Activated T-cell treated with anti-CD3 and anti-CD28 coated beads, Interleukin-2, amount 50 U/mL, for 24 hours (primary cell): ENCODE measurements around the gene DDX60.

ENCODE experiments used
- DNase-seq: peaks from one replicate; pipeline ENCODE4 v3.0.0-alpha.2; 2020
- H3K27ac Mint-ChIP-seq: 2 replicates; pipeline ENCODE4 v1.8.0; 2020; ENCODE audit warnings: mild to moderate bottlenecking, mixed read lengths
- H3K27me3 Mint-ChIP-seq: 2 replicates; pipeline ENCODE4 v1.8.0; 2020; ENCODE audit warnings: mixed read lengths
- H3K36me3 Mint-ChIP-seq: 2 replicates; pipeline ENCODE4 v1.8.0; 2020; ENCODE audit warnings: low read depth, mixed read lengths
- H3K4me1 Mint-ChIP-seq: 2 replicates; pipeline ENCODE4 v1.8.0; 2020; ENCODE audit warnings: low read depth, mixed read lengths
- H3K4me3 Mint-ChIP-seq: 2 replicates; pipeline ENCODE4 v1.8.0; 2020; ENCODE audit warnings: mild to moderate bottlenecking, moderate library complexity, mixed read lengths
- H3K9me3 Mint-ChIP-seq: 2 replicates; pipeline ENCODE4 v1.8.0; 2020; ENCODE audit warnings: mixed read lengths

Gene DDX60

GRCh38 chr4:168208957-168209614, 109.5 kb downstream of the DDX60 start:
- Mint-ChIP-seq H3K36me3 (peaks cover 7% of the 10 kb centered on the region), H3K27ac (no peak overlapping the region), H3K9me3 (peaks cover 27% of the 10 kb centered on the region), H3K4me3 (no peak overlapping the region), H3K4me1 (no peaks in the 10 kb centered on the region), H3K27me3 (no peaks in the 10 kb centered on the region)
- DNase-seq, result no peak

- Mint-ChIP-seq H3K4me3 (no peak overlapping the region), H3K9me3 (peaks cover 33% of the 10 kb centered on the region), H3K27ac (no peak overlapping the region), H3K27me3 (no peaks in the 10 kb centered on the region), H3K36me3 (peaks cover 3% of the 10 kb centered on the region), H3K4me1 (no peaks in the 10 kb centered on the region)
- no peak for DNase-seq
Measured at GRCh38 chr4:168203233-168203911, 115.2 kb downstream of the DDX60 start.

DNA sequence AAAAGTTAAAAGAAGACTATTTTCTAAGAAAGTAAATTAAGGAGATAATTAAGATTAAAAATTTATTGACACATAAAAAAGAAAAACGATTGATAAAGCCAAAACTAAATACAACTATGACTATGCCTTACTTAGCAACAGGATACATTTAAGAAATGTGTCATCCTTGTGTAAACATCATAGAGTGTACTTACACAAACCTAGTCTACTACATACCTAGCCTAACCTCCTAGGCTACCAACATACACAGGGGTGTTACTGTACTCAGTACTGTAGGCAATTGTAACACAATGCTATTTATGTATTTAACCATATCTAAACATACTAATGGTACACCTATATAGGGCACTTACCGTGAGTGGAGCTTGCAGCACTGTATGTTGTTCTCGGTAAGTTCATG, 117.9 kb downstream of the DDX60 start:
- Mint-ChIP-seq H3K27ac (no peak overlapping the region), H3K4me1 (no peaks in the 10 kb centered on the region), H3K9me3 (peaks cover 29% of the 10 kb centered on the region), H3K36me3 (peaks cover 2% of the 10 kb centered on the region), H3K4me3 (no peak overlapping the region), H3K27me3 (no peaks in the 10 kb centered on the region)
- DNase-seq, result no peak

DNA sequence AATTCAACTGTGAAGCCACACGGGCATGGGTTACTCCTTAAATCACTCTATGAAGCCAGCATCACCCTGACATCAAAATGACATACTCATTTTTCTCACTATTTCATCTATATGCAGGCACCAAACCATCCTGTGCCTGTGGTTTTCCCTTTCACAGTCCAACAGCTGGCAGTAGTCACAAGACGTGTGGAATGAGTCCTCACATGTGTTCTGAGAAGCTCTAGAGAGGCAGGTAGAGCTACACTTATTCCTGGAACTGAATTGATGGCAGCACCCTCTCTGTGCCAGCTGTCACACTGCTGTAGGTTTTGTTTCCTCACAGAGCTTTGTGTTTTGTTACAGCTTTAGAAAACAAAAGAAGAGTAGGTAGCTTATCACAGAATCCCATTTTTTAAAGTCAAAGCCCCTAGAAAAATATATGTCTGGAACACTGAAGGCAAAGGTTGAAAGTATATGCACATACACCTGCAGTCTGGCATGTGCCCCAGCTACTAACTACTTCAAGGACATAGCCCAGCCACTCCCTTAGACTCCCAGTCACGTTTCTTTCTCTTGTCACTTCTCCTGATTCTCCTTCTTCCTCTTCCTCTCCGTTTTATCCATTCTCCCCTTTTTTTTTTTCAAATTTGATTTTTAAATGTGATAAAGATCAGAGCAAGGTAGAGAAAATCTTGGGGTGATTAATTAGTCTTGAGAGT, 119.1 kb downstream of the DDX60 start:
- Mint-ChIP-seq H3K4me3 (no peak overlapping the region), H3K36me3 (peaks cover 2% of the 10 kb centered on the region), H3K27ac (no peak overlapping the region), H3K4me1 (no peaks in the 10 kb centered on the region), H3K9me3 (peaks cover 18% of the 10 kb centered on the region), H3K27me3 (no peaks in the 10 kb centered on the region)
- DNase-seq, result no peak

GRCh38 chr4:168197926-168198325, 120.6 kb downstream of the DDX60 start:
- no peak for DNase-seq
- Mint-ChIP-seq H3K9me3 (peaks cover 6% of the 10 kb centered on the region), H3K36me3 (peaks cover 2% of the 10 kb centered on the region), H3K4me3 (no peak overlapping the region), H3K27ac (no peak overlapping the region), H3K27me3 (no peaks in the 10 kb centered on the region), H3K4me1 (no peaks in the 10 kb centered on the region)

GRCh38 chr4:168188754-168189153, 129.8 kb downstream of the DDX60 start:
- H3K9me3 Mint-ChIP-seq, result no peaks in the 10 kb centered on the region
- DNase-seq, result no peak

DNA sequence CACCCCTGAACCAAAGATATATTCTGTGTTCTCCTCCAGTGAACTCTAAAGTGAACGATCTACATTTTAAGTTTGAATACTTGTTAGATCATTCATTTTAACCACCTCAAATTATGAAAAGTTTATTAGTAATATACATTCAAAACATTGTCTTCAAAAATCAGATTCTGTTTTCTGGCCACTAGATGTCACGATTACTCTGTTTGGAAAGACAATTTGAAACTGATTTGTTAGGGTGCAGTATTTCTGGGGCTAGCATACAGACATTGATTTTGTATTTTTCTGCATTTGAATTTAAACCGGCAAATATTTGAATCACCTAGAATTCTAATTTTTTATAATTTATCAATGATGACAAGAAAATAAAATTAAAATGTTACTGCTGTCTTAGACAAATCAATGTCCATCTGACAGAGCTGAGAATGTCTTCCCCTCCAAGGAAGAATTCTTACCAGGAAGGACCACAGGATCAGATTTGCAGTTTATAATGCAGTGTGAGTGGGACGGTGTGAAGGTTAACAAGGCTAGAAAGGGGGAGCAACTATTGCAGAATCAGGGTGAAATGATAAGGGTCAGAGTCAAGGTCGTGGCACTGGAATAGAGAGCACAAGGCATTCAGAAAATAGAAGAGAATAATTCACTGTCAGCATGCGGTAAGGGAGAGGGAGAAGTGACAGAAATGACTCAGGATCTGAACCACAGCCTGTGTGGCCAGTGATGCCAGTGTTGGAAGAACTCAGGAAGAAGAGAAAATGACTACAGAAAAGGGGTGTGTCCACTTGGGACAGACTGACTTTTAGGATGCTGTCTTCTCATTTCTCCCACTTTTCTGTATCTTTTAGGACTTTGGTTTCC, 134.6 kb downstream of the DDX60 start:
- Mint-ChIP-seq H3K9me3 (no peaks in the 10 kb centered on the region), H3K4me1 (no peaks in the 10 kb centered on the region)

More at GRCh38 chr4:168188754-168189153, 129.8 kb downstream of the DDX60 start:
- H3K27ac Mint-ChIP-seq, result no peak overlapping the region
- H3K27me3 Mint-ChIP-seq, result no peaks in the 10 kb centered on the region
- H3K4me3 Mint-ChIP-seq, result no peak overlapping the region
- H3K4me1 Mint-ChIP-seq, result no peaks in the 10 kb centered on the region
- no peaks in the 10 kb centered on the region for H3K36me3 Mint-ChIP-seq

DNA sequence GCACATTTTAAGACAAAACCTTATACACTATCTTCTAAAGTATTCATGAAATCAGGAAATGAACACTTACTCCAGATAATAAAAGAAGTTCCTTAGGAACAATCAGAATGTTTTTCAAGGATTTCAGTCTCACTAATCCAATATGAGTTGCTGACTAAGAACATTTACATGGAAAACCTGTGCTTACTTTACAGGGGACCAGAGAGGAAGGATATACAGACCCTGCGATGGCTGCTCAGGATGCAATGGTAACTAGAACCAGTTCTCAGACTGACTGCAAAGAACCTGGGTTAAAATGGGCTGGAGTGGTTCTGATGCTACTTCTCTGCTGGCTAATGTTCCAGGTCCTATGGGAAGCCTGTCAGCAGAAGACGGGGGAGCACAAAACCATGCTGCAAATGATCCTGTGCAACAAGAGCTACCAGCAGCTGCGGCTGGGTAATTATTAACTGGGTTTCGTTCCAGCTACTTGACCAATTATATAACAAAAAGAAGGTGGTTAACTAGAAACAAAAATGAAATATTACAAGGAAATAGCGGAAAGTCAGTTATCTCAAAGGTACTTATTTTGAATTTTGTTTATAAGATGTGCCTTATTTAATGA, 140.9 kb downstream of the DDX60 start:
- no peak overlapping the region for H3K4me3 Mint-ChIP-seq
- H3K36me3 Mint-ChIP-seq, result no peaks in the 10 kb centered on the region
- no peaks in the 10 kb centered on the region for H3K4me1 Mint-ChIP-seq
- no peak overlapping the region for H3K27ac Mint-ChIP-seq
- no peaks in the 10 kb centered on the region for H3K27me3 Mint-ChIP-seq
- no peaks in the 10 kb centered on the region for H3K9me3 Mint-ChIP-seq
- DNase-seq, result no peak

More for the DNA sequence above, 134.6 kb downstream of the DDX60 start:
- H3K27me3 Mint-ChIP-seq, result no peaks in the 10 kb centered on the region
- no peak for DNase-seq
- no peak overlapping the region for H3K27ac Mint-ChIP-seq
- no peak overlapping the region for H3K4me3 Mint-ChIP-seq
- H3K36me3 Mint-ChIP-seq, result no peaks in the 10 kb centered on the region

- Mint-ChIP-seq H3K27me3 (no peaks in the 10 kb centered on the region), H3K4me3 (no peak overlapping the region), H3K27ac (no peak overlapping the region), H3K36me3 (no peaks in the 10 kb centered on the region), H3K4me1 (no peaks in the 10 kb centered on the region), H3K9me3 (no peaks in the 10 kb centered on the region)
- no peak for DNase-seq
Measured at GRCh38 chr4:168174308-168174707, 144.2 kb downstream of the DDX60 start.

DNA sequence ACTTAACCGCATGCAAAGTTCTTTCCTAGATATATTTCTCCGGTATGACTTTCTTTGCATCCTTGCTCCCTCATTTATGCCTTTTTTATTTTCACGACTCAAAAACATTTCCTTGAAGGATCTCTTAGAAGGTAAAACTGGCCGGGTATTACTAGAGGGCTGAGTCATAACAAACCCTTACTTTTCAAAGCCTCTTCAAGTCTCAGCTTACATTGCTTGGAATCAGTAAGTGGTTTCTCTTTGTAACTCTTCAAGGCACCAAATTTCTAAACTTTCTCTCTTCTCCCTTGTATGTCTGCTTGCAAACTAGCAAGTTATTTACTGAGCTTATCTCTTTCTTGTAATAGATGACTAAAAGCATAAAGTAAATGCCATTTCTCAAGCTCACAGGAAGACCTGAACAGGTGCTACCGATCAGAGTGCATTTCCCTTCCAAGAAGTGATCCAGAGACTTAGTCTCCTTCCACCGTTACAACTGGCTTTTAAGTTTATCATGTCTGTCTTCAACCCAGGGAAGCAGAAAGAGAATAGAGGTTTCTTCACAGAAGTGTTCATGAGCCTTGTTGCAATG, 150.8 kb downstream of the DDX60 start:
- no peak overlapping the region for H3K27ac Mint-ChIP-seq
- no peaks in the 10 kb centered on the region for H3K9me3 Mint-ChIP-seq
- H3K4me3 Mint-ChIP-seq, result no peak overlapping the region
- no peaks in the 10 kb centered on the region for H3K4me1 Mint-ChIP-seq
- no peak for DNase-seq
- no peaks in the 10 kb centered on the region for H3K36me3 Mint-ChIP-seq
- no peaks in the 10 kb centered on the region for H3K27me3 Mint-ChIP-seq
